GM20431 (cell line): ENCODE measurements around the gene RASA3.
"Not testable (repeated sequence)": the region's sequence is repeated elsewhere in the genome, so short reads cannot be mapped to it uniquely, and the experiment has no call there.

Experiments
- in situ Hi-C: fragments of 300-500 bp; cut with MseI, MboI; formaldehyde crosslinking; loops from one replicate; pipeline ENCODE4 v1.15.0; 2020; ENCODE audit warnings: low sequenced_read_pairs; ENCODE audit not compliant: unreplicated experiment

RASA3 gene

GRCh38 chr13:114128624-114129522 lies 3.5 kb downstream of the RASA3 start:
- in situ Hi-C loops = no loop called here

GRCh38 chr13:114128348-114128623 lies 4.1 kb downstream of the RASA3 start:
- in situ Hi-C loops = no loop called here

GRCh38 chr13:114127473-114128347 lies 4.7 kb downstream of the RASA3 start:
- in situ Hi-C loops = no loop called here

DNA sequence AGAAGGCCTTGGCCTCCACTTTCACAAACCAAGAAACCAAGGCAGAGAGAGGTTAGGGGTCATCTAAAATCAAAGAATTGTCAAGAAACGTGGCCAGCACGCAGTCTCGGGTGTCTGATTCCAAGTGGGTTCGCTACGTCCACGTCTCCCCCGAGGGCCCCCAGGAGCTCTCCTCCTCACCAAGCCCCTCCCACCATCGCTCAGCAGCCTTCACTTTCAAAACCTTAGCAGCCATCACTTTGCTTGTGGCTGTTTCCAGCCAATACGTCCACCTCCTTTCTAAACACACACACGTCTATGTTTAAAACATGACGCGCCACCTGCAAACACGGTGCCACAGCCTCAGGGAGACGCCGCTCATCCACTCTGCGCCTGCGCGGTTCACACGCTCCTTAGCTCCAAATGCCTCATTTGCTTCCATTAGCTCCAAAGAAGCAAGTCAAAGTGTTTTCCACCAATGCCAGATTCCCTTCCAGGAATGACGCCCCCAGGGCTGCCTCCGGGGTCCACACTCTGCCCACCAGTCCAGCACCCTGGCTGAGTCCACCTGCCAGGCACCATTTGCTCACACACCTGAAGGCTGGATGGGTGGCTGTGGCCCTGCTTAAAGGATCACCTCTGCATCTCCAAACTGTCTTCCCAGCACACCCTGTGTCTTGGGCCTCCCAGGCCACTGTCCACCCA lies 5.5 kb downstream of the RASA3 start:
- in situ Hi-C loops = no loop called here

DNA sequence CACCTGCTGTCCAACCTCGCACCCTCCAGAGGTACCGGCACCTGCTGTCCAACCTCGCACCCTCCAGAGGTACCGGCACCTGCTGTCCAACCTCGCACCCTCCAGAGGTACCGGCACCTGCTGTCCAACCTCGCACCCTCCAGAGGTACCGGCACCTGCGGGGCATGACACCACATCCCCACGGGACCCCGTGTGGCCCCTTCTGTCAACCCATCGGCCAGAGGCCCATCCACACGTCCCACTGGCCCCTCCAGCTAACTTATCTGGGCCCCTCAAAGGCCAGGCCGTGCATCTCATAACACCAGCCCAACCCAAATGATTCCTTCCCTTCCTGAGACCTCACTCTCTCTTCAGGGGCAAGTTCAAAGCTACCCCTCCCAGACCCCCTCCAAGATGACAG lies 6.3 kb downstream of the RASA3 start:
- in situ Hi-C loops = not testable (repeated sequence)

- in situ Hi-C loops = no loop called here
Measured at GRCh38 chr13:114125589-114125988, 6.8 kb downstream of the RASA3 start.

- in situ Hi-C loops = no loop called here
Measured at GRCh38 chr13:114124921-114125320, 7.5 kb downstream of the RASA3 start.

DNA sequence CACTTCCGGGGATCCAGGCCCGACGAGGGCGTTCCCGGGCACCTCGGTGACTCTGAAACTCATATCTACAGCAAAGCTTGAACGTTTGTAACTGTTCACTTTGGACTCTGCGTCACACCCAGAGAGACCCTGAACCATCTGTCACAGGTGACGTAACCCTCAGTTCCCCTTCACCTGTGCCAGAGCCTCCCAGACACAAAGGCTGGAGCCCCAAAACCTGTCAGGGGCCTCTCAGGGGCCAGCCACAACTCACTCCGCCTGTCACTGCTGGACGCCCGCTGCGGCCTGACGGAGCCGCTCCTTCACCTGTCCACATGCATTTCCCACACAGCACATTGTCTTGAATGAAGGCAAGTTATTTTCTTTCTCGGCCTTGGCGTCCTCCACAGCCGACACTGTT lies 8.0 kb downstream of the RASA3 start:
- in situ Hi-C loops = no loop called here

DNA sequence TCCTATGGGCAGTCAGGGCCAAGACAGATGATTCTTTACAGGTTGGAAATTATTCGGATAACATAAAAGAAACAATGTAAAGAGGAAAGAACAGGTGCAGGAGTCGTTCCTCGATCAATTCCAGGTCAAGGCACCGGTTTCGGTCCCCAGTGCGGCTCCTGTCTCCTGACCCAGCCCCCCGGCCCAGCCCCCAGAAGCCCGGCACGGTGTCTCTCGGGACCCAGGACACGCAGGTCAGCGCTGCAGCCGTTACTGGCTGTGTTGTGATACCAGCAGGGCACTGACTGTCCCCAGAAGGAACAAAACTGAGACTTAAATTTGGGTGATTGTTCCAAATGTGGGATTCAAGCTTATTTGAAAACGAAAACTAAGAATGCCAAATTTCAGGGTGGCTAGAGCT lies 8.5 kb downstream of the RASA3 start:
- in situ Hi-C loops = no loop called here

GRCh38 chr13:114123448-114123847 lies 9.0 kb downstream of the RASA3 start:
- in situ Hi-C loops = no loop called here

DNA sequence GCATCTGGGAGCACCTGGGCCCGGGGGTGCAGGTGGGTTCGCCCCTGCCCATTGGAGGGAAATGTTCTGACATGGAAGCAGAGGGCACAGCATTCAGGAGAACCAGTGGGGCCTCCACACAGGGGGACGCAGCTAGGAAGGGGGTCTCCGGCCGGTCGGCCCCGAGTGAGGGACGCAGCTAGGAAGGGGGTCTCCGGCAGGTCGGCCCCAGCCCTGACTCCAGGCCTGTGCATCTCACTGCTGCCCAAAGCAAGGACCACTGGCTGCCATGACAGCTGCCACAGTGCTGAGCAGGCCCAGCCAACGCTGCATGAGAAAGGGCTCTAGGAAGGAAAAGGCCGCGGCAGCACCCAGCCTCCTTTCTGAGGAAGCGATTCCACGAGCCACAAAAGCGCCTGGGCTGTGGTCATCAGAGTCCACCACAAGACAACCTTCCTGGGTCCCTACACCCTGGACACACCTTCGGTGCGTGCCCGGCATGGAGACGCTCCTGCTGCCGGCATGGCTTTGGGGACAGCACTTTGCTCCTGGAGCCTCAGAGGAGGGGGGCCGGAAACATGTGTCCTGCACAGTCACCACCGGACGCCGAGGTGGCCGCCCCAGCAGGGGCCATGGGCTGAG lies 9.7 kb downstream of the RASA3 start:
- in situ Hi-C loops = no loop called here

- in situ Hi-C loops = no loop called here
Measured at GRCh38 chr13:114122127-114122511, 10.3 kb downstream of the RASA3 start.

DNA sequence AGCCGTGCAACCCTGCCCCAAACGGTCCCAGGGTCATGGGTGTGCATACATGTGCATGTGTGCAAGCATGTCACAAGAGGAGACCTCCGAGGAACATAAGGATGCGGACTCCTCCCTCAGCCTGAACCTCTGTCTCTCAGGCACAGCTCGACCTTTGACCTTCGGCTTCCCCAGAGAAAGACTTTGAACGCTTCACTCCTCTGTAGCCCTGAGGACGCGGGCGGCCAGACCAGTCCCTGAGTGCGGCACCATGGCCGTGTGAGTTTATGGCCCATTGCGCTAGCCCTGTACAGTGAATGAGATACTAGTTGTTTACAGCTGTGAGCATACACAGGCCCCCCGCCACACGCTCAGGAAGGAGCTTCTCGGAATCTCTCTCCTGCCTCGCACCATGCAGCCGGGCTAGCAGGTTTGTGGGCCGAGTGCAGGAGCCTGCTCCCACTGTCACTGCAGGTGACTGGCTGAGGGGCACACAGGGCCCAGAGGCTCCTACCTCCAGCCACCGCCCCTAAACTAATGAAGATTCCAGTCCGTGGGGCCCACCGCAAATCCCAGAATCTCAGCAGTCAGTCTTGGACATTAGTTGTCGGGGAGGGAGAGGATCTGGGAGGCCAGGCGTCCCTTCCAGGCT lies 10.8 kb downstream of the RASA3 start:
- in situ Hi-C loops = no loop called here

DNA sequence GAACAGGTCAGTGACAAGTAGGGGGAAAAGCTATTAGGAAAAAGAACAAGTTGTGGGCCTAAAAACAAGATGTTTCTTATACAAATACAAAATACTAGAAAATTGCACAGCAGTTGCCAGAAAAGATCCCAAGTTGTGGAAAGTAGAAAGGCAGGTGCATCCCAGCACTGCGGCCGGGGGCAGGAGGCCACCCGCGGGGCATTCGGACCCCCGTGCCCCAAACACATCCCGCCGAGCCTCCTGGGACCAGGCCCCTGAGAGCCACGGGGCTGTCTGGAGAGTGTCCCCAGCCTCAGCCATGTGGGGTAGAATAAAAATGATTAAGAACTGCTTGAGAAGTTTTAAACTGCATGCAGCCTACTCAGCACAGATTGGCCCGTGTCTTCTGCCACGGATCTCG lies 11.4 kb downstream of the RASA3 start:
- in situ Hi-C loops = no loop called here

GRCh38 chr13:114120591-114121011 lies 11.8 kb downstream of the RASA3 start:
- in situ Hi-C loops = no loop called here

- in situ Hi-C loops = no loop called here
Measured at GRCh38 chr13:114119196-114119595, 13.2 kb downstream of the RASA3 start.

DNA sequence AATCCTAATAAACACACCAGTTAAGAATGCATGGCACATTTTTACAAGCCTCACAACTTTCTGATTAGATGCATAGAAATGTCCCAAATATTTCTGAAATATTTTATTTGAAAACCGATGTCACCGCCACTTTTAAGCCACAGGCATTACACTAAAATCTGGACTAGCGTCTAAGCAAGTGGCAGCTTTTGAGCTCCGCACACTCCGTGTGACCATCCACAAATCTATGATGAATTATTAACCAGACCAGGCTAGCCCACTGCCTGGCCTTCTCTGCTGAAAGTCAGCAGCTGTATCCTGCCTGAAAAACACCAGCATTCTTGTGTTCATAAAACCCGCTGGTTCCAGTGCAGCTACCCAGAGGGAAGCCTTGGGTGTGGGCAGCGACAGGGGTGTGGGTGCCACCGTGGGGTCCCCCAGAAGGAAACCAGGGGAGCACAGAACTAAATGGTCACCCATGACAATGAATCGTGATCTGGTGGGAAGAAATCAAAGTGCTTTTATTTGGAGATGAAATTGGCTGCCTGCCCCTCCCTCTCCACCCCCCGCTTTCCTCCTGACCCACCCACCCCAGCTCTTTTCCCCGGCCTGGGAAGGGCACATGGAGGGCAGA lies 13.8 kb downstream of the RASA3 start:
- in situ Hi-C loops = no loop called here

GRCh38 chr13:114118086-114118485 lies 14.3 kb downstream of the RASA3 start:
- in situ Hi-C loops = no loop called here

DNA sequence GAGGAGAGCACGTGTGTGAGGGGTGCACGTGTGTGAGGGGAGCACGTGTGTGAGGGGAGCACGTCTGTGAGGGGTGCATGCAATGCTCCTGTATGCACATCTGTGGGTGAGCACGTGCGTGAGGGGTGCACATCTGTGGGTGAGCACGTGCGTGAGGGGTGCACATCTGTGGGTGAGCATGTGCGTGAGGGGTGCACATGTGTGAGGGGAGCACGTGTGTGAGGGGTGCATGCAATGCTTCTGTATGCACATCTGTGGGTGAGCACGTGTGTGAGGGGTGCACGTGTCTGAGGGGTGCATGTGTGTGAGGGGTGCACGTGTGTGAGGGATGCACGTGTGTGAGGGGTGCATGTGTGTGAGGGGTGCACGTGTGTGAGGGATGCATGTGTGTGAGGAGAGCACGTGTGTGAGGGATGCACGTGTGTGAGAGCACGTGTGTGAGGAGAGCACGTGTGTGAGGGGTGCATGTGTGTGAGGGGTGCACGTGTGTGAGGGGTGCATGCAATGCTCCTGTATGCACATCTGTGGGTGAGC lies 15.0 kb downstream of the RASA3 start:
- in situ Hi-C loops = not testable (repeated sequence)
